ENCODE measurements around the gene KYAT1. TPM values are rescaled to one million over a fixed set of nuclear protein-coding genes. Genes with fewer than 3 reads are reported as not detected.

Gene KYAT1
- total and polyA plus RNA-seq, 2 of the 8 experiments (the other 6 are each of a cell fraction or from before 2014, with no cell fraction given) = 30.4 to 42.2 TPM

GRCh38 chr9:128911529-128912035, 29.8 kb upstream of the KYAT1 start (continued):
- TF ChIP-seq CHD7 (IDR thresholded peaks at IDR 0.05; ENCODE audit: insufficient replicate concordance, low read length) (no peak), CBX8 (IDR thresholded peaks at IDR 0.05; ENCODE audit: borderline replicate concordance, low read depth, low read length) (no peak), MAFK (IDR thresholded peaks at IDR 0.05; ENCODE audit: low read depth, low read length) (no peak), YY1 (IDR thresholded peaks at IDR 0.05; ENCODE audit: low read depth, low read length) (no peak)

Measured in H1 (cell line).